SU-DHL-6 (cell line): Measurements from ENCODE around the gene MIA3.
A peak's percentile ranks its signal among the peaks of the same experiment; 100 is the strongest.

Source experiments
- H2AFZ ChIP-seq: fragments of 200-600 bp; sonication (generic); 2 replicates; pipeline ENCODE4 v1.6.1; 2014; ENCODE audit warnings: low read depth, mild to moderate bottlenecking, moderate library complexity, mixed read lengths, antibody characterized with exemption, low read length; ENCODE audit not compliant: severe bottlenecking
- H3F3A ChIP-seq: fragments of 200-600 bp; shearing (Covaris generic); 2 replicates; pipeline ENCODE4 v1.6.0; 2016; ENCODE audit warnings: antibody characterized with exemption, mild to moderate bottlenecking; ENCODE audit not compliant: insufficient read depth
- H3K27ac ChIP-seq: fragments of 200-600 bp; sonication (generic); 2 replicates; pipeline ENCODE4 v1.5.1; 2016; ENCODE audit warnings: low read depth, mild to moderate bottlenecking, low read length, moderate library complexity, mixed read lengths
- H3K27me3 ChIP-seq: fragments of 200-600 bp; sonication (generic), shearing (Covaris generic); 2 replicates; pipeline ENCODE4 v1.6.0; 2014; ENCODE audit warnings: mild to moderate bottlenecking, low read length
- H3K36me3 ChIP-seq: fragments of 200-600 bp; sonication (generic); 2 replicates; pipeline ENCODE4 v1.6.1; 2014; ENCODE audit warnings: mild to moderate bottlenecking, low read length, mixed read lengths
- H3K4me2 ChIP-seq: fragments of 300-600, 200-600 bp; shearing (Covaris generic), sonication (generic); 2 replicates; pipeline ENCODE4 v1.6.0; 2014; ENCODE audit warnings: low read length, low read depth, mild to moderate bottlenecking; ENCODE audit not compliant: poor library complexity, severe bottlenecking
- H3K4me3 ChIP-seq: fragments of 200-600 bp; sonication (generic); 2 replicates; pipeline ENCODE4 v1.5.1; 2014; ENCODE audit warnings: antibody characterized with exemption, low read length, mild to moderate bottlenecking, mixed read lengths; ENCODE audit not compliant: insufficient read depth, poor library complexity, severe bottlenecking
- H3K79me2 ChIP-seq: fragments of 200-600 bp; sonication (generic); 2 replicates; pipeline ENCODE4 v1.6.1; 2014; ENCODE audit warnings: mild to moderate bottlenecking, low read length, moderate library complexity; ENCODE audit not compliant: insufficient read depth
- H3K9ac ChIP-seq: fragments of 200-600 bp; sonication (generic); 2 replicates; pipeline ENCODE4 v1.7.0; 2014; ENCODE audit warnings: mild to moderate bottlenecking, low read length
- H3K9me2 ChIP-seq: fragments of 200-600 bp; sonication (generic); replicated peaks from 2 replicates; pipeline ENCODE4 v1.6.1; 2014; ENCODE audit warnings: low read length; ENCODE audit not compliant: insufficient read depth
- H3K9me3 ChIP-seq: fragments of 200-600 bp; sonication (generic); 2 replicates; pipeline ENCODE4 v1.6.1; 2014; ENCODE audit warnings: low read length, mixed read lengths; ENCODE audit not compliant: insufficient read depth
- H4K20me1 ChIP-seq: fragments of 200-600 bp; sonication (generic); 2 replicates; pipeline ENCODE4 v1.6.1; 2014; ENCODE audit warnings: low read depth, mild to moderate bottlenecking, antibody characterized with exemption, low read length, moderate library complexity, mixed read lengths
- CTCF ChIP-seq: fragments of 200-600 bp; sonication (generic); IDR thresholded peaks from one replicate; pipeline ENCODE4 v1.5.1; 2017; ENCODE audit warnings: antibody characterized with exemption, mild to moderate bottlenecking, low read length, moderate library complexity; ENCODE audit not compliant: insufficient read depth, poor library complexity, severe bottlenecking
- EZH2phosphoT487 ChIP-seq: fragments of 200-600 bp; sonication (generic), shearing (Covaris generic); conservative IDR thresholded peaks from 2 replicates; pipeline ENCODE4 v1.6.1; 2018; ENCODE audit warnings: mild to moderate bottlenecking, antibody characterized with exemption, low read length, moderate library complexity, mixed read lengths

MIA3 gene, protein sequence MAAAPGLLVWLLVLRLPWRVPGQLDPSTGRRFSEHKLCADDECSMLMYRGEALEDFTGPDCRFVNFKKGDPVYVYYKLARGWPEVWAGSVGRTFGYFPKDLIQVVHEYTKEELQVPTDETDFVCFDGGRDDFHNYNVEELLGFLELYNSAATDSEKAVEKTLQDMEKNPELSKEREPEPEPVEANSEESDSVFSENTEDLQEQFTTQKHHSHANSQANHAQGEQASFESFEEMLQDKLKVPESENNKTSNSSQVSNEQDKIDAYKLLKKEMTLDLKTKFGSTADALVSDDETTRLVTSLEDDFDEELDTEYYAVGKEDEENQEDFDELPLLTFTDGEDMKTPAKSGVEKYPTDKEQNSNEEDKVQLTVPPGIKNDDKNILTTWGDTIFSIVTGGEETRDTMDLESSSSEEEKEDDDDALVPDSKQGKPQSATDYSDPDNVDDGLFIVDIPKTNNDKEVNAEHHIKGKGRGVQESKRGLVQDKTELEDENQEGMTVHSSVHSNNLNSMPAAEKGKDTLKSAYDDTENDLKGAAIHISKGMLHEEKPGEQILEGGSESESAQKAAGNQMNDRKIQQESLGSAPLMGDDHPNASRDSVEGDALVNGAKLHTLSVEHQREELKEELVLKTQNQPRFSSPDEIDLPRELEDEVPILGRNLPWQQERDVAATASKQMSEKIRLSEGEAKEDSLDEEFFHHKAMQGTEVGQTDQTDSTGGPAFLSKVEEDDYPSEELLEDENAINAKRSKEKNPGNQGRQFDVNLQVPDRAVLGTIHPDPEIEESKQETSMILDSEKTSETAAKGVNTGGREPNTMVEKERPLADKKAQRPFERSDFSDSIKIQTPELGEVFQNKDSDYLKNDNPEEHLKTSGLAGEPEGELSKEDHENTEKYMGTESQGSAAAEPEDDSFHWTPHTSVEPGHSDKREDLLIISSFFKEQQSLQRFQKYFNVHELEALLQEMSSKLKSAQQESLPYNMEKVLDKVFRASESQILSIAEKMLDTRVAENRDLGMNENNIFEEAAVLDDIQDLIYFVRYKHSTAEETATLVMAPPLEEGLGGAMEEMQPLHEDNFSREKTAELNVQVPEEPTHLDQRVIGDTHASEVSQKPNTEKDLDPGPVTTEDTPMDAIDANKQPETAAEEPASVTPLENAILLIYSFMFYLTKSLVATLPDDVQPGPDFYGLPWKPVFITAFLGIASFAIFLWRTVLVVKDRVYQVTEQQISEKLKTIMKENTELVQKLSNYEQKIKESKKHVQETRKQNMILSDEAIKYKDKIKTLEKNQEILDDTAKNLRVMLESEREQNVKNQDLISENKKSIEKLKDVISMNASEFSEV (N-terminal part only)

GRCh38 chr1:222618001-222618879 is at the start of gene MIA3:
Gene MIA3 (plus strand): TSS chr1:222618097. CDS start chr1:222618111, 14 bp downstream.
- Histone ChIP-seq H3K4me2 (peak within 1 kb of the TSS; percentile 73), H3K27ac (no peak within 1 kb of the TSS), H3F3A (0 out of 2 replicates have a peak, but pooled peaks cover 7% of the 10 kb centered on the region), H3K27me3 (no peaks in the 10 kb centered on the region), H3K79me2 (no peaks in the 10 kb centered on the region), H3K9ac (peak within 1 kb of the TSS; percentile 71), H3K36me3 (no peaks in the 10 kb centered on the region), H3K9me3 (no peaks in the 10 kb centered on the region), H3K4me3 (peak within 1 kb of the TSS; percentile 86), H3K9me2 (no peaks in the 10 kb centered on the region), H2AFZ (peak within 1 kb of the TSS; percentile 98), H4K20me1 (no peaks in the 10 kb centered on the region)
- TF ChIP-seq CTCF (no peak), EZH2phosphoT487 (no peak)

DNA sequence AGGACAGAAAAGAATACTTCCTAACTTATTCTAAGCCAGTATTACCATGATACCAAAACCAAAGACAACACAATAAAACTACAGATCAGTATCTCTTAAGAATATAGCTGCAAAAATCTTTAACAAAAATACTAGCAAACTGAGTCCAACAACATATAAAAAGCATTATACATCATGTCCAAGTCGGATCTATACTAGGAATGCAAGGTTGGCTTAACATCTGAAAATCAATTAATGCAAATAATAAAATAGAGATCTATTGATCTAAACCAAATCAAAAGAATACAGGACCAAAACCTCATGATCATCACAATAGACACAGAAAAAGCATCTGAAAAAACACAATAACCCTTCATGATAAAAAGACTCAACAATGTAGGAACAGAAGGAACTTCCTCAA is 47.1 kb upstream of the MIA3 start:
- no peak overlapping the region for H3K27ac ChIP-seq
- H3K9me3 ChIP-seq: no peaks in the 10 kb centered on the region
- H3K9ac ChIP-seq: no peak overlapping the region
- H3K4me2 ChIP-seq: no peak overlapping the region
- H3K27me3 ChIP-seq: no peaks in the 10 kb centered on the region
- peaks cover 27% of the 10 kb centered on the region for H3K36me3 ChIP-seq
- H3K4me3 ChIP-seq: no peak overlapping the region
- H4K20me1 ChIP-seq: 0 out of 2 replicates have a peak, but pooled peaks cover 3% of the 10 kb centered on the region
- H2AFZ ChIP-seq: no peak overlapping the region
- no peaks in the 10 kb centered on the region for H3K9me2 ChIP-seq
- H3K79me2 ChIP-seq: no peaks in the 10 kb centered on the region; the same call in 1 of the 2 replicates
- TF ChIP-seq EZH2phosphoT487 (no peak), CTCF (no peak)
- H3F3A ChIP-seq: no peaks in the 10 kb centered on the region

DNA sequence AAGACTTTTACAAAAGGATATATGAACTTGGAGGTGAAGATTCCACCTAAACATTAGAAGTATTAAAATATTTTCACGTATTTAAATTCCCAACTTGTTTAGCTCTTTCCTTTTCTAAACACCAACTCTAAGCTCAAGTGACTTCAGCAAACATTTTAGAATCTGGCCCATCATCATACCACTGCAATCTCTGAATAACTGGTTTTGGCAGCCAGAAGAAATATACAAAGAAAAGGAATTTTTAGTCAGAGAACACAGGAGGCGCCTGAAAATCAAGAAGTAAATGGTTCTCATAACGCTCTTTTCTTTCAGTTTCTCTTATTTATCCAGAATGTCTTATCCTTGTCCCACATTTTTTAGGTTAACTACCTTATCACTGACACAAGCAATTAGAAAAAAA is 38.6 kb upstream of the MIA3 start:
- Histone ChIP-seq H3K4me2 (no peak overlapping the region), H3K36me3 (peaks cover 34% of the 10 kb centered on the region), H3K4me3 (no peak overlapping the region), H3K9ac (no peak overlapping the region), H3K27me3 (no peaks in the 10 kb centered on the region), H3F3A (no peaks in the 10 kb centered on the region), H2AFZ (no peak overlapping the region), H3K9me3 (no peaks in the 10 kb centered on the region), H3K27ac (no peak overlapping the region), H3K9me2 (no peaks in the 10 kb centered on the region), H4K20me1 (no peaks in the 10 kb centered on the region), H3K79me2 (peaks cover 10% of the 10 kb centered on the region)
- TF ChIP-seq CTCF (no peak), EZH2phosphoT487 (no peak)
